Type B pancreatic cell (in vitro differentiated cells): ENCODE measurements around the gene PPDPF. TPM values are rescaled to one million over a fixed set of nuclear protein-coding genes. Genes with fewer than 3 reads are reported as not detected.
"Not testable (repeated sequence)": the region's sequence is repeated elsewhere in the genome, so short reads cannot be mapped to it uniquely, and the experiment has no call there.

Source experiments
- DNase-seq: peaks from one replicate; pipeline ENCODE4 v3.0.0; 2021; ENCODE audit warnings: mixed read lengths; ENCODE audit not compliant: unreplicated experiment; ENCODE audit errors: extremely low spot score
- H3K27ac Mint-ChIP-seq: 2 replicates; pipeline ENCODE4 v1.8.0; 2021; ENCODE audit warnings: mild to moderate bottlenecking, mixed read lengths
- H3K27me3 Mint-ChIP-seq: 2 replicates; pipeline ENCODE4 v1.8.0; 2021; ENCODE audit warnings: mixed read lengths
- H3K36me3 Mint-ChIP-seq: 2 replicates; pipeline ENCODE4 v1.8.0; 2021; ENCODE audit warnings: mixed read lengths
- H3K4me1 Mint-ChIP-seq: one replicate; pipeline ENCODE4 v1.8.0; 2021; ENCODE audit warnings: mixed read lengths; ENCODE audit not compliant: unreplicated experiment
- H3K4me3 Mint-ChIP-seq: 2 replicates; pipeline ENCODE4 v1.8.0; 2021; ENCODE audit warnings: mild to moderate bottlenecking, mixed read lengths
- H3K9me3 Mint-ChIP-seq: 2 replicates; pipeline ENCODE4 v1.8.0; 2021; ENCODE audit warnings: mixed read lengths
- total RNA-seq: library from RNA; stranded (reverse); gene quantifications from 2 replicates; pipeline ENCODE4 v1.2.1, GENCODE V29; 2021; ENCODE audit warnings: low replicate concordance
- TF ChIP-seq, protein P1 (sequence below): fragments of 200-600 bp; sonication (generic); conservative IDR thresholded peaks from 2 replicates; pipeline ENCODE4 v1.5.0; 2021; ENCODE audit warnings: antibody characterized with exemption, mild to moderate bottlenecking

Gene PPDPF
- total RNA-seq, 1 donor from 2014 or later, result 280 TPM

DNA sequence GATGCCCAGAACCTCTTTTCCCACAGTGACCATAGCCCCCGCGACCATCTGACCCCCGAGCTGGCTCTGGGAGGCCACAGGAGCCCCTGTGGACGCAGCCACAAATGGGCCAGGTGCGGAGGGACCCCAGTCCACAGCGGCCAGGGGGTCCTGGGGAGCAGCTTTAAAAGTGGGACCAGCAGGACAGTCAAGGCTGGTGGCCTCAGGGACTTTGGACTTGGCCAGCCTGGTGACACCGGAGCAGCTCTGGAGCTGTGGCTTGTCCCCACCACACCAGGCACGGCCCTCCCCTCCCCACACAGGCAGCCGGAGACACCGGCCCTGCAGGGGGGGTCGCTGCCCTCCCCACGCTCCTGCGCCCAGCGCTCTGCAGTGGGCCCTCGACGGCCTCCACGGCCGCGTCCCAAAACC is 36.9 kb downstream of the PPDPF start:
- TF ChIP-seq, protein P1, sequence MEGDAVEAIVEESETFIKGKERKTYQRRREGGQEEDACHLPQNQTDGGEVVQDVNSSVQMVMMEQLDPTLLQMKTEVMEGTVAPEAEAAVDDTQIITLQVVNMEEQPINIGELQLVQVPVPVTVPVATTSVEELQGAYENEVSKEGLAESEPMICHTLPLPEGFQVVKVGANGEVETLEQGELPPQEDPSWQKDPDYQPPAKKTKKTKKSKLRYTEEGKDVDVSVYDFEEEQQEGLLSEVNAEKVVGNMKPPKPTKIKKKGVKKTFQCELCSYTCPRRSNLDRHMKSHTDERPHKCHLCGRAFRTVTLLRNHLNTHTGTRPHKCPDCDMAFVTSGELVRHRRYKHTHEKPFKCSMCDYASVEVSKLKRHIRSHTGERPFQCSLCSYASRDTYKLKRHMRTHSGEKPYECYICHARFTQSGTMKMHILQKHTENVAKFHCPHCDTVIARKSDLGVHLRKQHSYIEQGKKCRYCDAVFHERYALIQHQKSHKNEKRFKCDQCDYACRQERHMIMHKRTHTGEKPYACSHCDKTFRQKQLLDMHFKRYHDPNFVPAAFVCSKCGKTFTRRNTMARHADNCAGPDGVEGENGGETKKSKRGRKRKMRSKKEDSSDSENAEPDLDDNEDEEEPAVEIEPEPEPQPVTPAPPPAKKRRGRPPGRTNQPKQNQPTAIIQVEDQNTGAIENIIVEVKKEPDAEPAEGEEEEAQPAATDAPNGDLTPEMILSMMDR, result no peak
- Mint-ChIP-seq H3K9me3 (no peaks in the 10 kb centered on the region), H3K4me1 (peaks cover 3% of the 10 kb centered on the region), H3K36me3 (peaks cover 3% of the 10 kb centered on the region), H3K27me3 (no peaks in the 10 kb centered on the region), H3K4me3 (peak overlapping the region; percentile 55), H3K27ac (no peak overlapping the region)
- DNase-seq, result no peak

DNA sequence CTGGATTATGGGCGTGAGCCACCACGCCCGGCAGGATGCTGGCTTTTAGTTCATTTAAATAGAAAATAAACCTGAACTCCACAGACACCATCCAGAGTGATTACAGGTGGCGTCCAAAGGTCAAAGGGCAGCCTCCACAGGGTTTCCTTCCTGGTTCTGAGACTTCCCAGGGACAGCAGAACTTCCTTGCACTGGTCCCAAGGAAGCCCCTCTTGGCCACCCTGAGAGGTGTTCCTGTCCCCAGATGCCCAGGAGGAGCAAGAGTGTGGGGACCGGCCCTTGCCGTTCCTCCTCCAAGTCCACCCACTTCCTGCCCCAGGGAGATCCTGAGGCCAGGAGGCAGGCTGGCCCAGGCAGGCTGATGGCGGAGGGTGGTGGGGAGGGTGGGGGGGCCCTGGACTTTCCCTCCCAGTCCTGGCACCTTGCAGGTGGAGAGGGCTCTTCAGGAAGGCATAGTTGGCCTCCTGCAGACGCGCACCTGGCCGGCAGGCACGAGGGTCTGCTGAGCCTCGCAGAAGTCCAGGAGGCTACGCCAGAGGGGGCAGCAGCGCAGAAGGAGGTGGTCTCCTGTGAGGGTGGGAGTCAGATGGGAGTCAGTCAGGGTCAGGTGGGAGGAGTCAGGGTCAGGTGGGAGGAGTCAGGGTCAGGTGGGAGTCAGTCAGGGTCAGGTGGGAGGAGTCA is 38.4 kb downstream of the PPDPF start:
- Mint-ChIP-seq H3K9me3 (no peaks in the 10 kb centered on the region), H3K4me3 (no peak overlapping the region), H3K36me3 (peaks cover 3% of the 10 kb centered on the region), H3K27ac (no peak overlapping the region), H3K4me1 (peaks cover 3% of the 10 kb centered on the region), H3K27me3 (no peaks in the 10 kb centered on the region)
- DNase-seq, result no peak
- TF ChIP-seq, protein P1, result no peak

DNA sequence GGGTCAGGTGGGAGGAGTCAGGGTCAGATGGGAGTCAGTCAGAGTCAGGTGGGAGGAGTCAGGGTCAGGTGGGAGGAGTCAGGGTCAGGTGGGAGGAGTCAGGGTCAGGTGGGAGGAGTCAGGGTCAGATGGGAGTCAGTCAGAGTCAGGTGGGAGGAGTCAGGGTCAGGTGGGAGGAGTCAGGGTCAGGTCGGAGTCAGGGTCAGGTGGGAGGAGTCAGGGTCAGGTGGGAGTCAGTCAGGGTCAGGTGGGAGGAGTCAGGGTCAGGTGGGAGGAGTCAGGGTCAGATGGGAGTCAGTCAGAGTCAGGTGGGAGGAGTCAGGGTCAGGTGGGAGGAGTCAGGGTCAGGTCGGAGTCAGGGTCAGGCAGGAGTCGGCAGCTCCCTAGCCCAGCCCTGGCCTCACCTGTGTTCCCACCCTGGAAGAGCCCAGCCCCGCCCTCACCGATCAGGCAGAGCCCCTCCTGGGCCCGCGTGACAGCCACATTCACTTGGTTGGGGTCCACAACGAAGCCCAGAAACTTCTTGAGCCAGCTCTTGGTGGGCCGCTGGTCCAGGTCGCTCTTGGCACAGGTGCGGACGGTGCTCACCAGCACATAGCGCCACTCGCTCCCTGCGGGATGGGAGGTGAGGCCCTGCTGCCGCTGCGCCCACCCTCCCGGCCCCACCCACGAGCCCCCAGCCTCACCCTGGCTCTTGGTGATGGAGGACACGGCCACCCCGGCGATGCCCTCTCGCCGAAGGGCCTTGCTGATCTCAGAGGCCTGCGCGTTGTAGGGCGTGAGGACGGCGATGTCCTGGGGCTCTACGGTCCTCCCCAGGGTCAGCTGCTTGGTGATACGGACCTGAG is 39.1 kb downstream of the PPDPF start:
- not testable (repeated sequence) for H3K9me3 Mint-ChIP-seq, H3K36me3 Mint-ChIP-seq, H3K27ac Mint-ChIP-seq, H3K27me3 Mint-ChIP-seq, H3K4me1 Mint-ChIP-seq, H3K4me3 Mint-ChIP-seq, DNase-seq

DNA sequence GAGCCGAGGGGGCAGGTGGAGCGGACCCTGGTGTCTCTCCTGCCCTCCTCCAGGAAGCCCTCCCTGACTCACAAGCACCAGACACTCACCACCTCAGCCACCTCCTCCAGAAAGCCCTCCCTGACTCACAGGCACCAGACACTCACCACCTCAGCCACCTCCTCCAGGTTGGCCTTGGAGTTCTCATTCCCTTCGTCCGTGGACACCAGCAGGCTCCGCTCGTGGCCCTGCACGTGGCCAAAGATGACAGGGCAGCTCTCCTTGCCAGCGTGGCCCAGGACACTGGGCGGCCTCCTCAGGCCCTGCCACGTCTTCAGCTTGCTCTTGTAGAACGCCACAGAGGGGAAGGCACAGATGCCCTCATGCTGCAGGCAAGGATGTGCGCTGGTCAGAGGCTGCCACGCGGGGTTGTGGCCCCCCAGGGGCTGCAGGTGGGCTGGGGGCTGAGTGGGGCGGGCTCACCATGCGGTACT is 39.8 kb downstream of the PPDPF start:
- Mint-ChIP-seq H3K9me3 (no peaks in the 10 kb centered on the region), H3K36me3 (peaks cover 3% of the 10 kb centered on the region), H3K27ac (no peak overlapping the region), H3K4me3 (no peak overlapping the region), H3K27me3 (no peaks in the 10 kb centered on the region), H3K4me1 (peaks cover 3% of the 10 kb centered on the region)
- no peak for DNase-seq
- TF ChIP-seq, protein P1, result no peak

DNA sequence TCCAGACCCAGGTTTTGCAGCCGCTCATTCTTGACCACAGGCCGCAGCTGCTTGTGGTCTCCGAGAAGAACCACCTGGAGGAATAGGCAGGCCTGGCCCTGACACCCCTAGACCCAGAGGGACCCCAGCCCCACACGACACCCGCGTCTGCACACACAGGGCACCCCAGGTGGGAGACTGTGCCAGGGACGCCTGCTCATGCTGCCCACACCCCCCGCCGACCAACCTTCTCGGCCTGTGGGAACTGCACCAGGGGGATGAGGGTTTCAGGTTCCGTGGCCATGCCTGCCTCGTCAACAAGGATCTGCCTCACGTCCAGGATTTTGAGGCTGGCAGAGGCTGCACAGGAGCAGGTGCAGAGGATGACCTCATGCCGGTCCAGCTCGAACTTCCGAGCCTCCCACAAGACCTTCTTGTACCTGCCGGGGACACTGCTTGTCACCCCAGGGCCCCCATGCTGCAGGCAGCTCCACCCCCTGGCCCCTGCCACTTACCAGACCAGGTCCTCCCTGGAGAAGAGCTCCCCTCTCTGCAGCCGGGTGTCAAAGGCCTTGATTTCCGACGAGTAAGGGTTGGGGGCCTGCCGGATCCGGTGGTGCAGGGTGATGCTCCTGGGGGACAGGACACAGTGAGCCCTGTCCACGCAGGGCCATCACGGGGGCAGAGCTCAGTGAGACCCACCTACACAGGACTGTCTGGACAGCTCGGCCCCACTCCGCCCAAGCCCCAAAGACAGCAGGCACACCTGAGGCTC is 40.5 kb downstream of the PPDPF start:
- Mint-ChIP-seq H3K9me3 (no peaks in the 10 kb centered on the region), H3K27ac (no peak overlapping the region)

More for the DNA sequence above, 40.5 kb downstream of the PPDPF start:
- Mint-ChIP-seq H3K4me1 (peaks cover 3% of the 10 kb centered on the region), H3K27me3 (no peaks in the 10 kb centered on the region), H3K36me3 (peaks cover 3% of the 10 kb centered on the region), H3K4me3 (no peak overlapping the region)
- TF ChIP-seq, protein P1, result no peak
- no peak for DNase-seq
